Astrocyte (in vitro differentiated cells and primary cell): ENCODE data around the gene MAX.

ENCODE experiments used
- EZH2 ChIP-seq: IDR thresholded peaks from 2 replicates; pipeline ENCODE4 v1.6.1; 2012; ENCODE audit warnings: mild to moderate bottlenecking, low read length, inconsistent platforms; ENCODE audit not compliant: insufficient read depth
- TF ChIP-seq, protein P1 (sequence below): IDR thresholded peaks from 2 replicates; pipeline ENCODE4 v1.5.1; 2011; ENCODE audit warnings: low read depth, mild to moderate bottlenecking, inconsistent platforms, low read length, moderate library complexity; ENCODE audit not compliant: insufficient read depth

DNA sequence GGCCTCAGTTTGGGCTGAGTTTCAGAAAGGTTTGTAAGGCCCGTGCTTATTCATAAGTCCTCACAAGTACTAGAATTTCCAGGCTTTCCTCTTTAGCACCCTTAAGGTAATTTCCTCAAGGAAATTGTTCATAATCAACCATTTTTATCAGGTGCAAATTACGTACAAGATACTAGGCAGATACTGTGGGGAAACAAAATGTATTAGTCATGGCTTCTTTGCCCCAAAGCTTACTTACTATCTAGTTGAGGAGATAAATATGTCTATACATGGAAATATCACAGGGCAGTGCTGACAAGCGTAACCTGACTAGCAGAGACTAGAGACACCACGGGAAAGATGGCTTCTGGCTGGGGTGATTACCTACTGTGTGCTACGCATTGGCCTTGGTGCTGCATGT is 22.5 kb downstream of the MAX start:
- TF ChIP-seq, protein P1, sequence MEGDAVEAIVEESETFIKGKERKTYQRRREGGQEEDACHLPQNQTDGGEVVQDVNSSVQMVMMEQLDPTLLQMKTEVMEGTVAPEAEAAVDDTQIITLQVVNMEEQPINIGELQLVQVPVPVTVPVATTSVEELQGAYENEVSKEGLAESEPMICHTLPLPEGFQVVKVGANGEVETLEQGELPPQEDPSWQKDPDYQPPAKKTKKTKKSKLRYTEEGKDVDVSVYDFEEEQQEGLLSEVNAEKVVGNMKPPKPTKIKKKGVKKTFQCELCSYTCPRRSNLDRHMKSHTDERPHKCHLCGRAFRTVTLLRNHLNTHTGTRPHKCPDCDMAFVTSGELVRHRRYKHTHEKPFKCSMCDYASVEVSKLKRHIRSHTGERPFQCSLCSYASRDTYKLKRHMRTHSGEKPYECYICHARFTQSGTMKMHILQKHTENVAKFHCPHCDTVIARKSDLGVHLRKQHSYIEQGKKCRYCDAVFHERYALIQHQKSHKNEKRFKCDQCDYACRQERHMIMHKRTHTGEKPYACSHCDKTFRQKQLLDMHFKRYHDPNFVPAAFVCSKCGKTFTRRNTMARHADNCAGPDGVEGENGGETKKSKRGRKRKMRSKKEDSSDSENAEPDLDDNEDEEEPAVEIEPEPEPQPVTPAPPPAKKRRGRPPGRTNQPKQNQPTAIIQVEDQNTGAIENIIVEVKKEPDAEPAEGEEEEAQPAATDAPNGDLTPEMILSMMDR, result no peak
- TF ChIP-seq EZH2, result no peak
